ENCODE data around the gene SERINC5.

The SERINC5 gene

GRCh38 chr5:80072103-80073073, 183.5 kb downstream of the SERINC5 start:
- in situ Hi-C loops (cut with MboI; ENCODE audit: low sequenced_read_pairs), result no loop called here

GRCh38 chr5:80071510-80072021, 184.3 kb downstream of the SERINC5 start:
- in situ Hi-C loops (cut with MboI; ENCODE audit: low sequenced_read_pairs), result no loop called here

GRCh38 chr5:80070338-80071056, 185.4 kb downstream of the SERINC5 start:
- in situ Hi-C loops (cut with MboI; ENCODE audit: low sequenced_read_pairs), result no loop called here

DNA sequence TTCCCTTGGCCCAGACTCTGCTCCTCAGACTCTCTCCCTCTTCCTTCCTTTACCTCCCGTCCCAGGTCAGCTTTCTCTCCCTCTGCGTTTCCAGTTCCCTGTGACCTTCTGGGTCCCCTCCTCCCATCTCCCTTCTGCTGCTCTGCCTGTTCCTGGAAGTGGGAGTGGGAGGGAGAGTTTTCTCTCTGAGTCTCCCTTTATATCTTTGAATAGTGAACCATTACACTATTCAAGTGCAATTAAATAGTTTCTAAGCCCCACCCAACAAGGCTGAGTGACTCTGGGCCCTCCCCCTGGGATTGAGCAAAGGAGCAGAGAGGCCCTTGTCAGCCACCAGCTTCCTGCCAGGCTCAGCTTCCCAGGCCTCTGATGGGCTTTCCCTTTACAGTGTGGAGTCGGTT, 185.9 kb downstream of the SERINC5 start:
- in situ Hi-C loops (cut with MboI; ENCODE audit: low sequenced_read_pairs), result no loop called here

- in situ Hi-C loops (cut with MboI; ENCODE audit: low sequenced_read_pairs), result no loop called here
These were observed 186.5 kb downstream of the SERINC5 start for GRCh38 chr5:80069251-80069800.

- in situ Hi-C loops (cut with MboI; ENCODE audit: low sequenced_read_pairs), result no loop called here
These were observed 187.1 kb downstream of the SERINC5 start for GRCh38 chr5:80068775-80069174.

DNA sequence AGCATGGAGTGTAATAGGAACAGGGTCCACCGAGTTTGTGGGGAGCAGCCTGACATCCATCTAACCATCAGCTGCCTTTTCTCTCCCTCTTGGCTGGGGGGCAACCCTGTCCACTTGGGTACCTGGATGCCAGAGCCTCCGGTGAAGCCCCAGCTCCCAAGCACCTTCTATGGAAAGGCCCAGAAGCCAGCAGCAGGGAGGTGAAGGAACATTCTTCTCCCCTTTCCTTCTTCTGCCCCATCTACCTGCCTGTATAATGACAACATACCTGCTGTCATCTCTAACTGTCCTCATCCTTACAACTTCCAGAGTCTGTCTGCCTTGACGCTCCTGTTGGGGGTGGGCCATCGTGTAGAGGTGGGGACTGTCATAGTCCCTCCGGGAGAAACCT, 187.6 kb downstream of the SERINC5 start:
- in situ Hi-C loops (cut with MboI; ENCODE audit: low sequenced_read_pairs), result no loop called here

DNA sequence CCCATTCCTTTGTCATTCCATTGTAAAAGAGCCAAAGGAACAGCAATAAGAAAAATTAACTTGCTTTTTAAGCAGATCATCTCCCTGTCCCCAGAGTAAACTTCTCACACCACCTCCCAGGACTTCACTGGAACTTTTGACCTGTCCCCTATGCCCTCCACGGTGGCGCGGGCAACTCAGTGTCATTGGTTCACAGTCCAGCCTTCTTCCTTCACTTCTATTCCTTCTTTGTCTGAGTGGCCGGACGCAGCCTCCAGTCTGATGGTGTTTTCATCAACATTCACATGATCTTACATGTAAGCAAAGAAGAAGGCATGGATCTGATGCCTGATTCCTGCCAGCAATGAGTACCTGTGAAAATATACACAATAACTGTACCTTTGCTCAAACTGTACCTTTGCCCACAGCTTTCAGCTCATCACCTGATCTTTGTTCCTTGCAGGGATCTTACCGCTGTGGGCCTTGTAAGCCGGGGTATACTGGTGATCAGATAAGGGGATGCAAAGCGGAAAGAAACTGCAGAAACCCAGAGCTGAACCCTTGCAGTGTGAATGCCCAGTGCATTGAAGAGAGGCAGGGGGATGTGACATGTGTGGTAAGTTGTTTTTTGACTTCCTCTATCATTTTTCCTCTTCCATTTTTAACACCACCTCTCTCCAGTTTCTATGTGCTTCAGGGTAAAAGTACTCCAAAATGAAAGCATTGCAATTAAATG, 188.2 kb downstream of the SERINC5 start:
- in situ Hi-C loops (cut with MboI; ENCODE audit: low sequenced_read_pairs), result no loop called here

GRCh38 chr5:80067016-80067415, 188.8 kb downstream of the SERINC5 start:
- in situ Hi-C loops (cut with MboI; ENCODE audit: low sequenced_read_pairs), result no loop called here

GRCh38 chr5:80064124-80064523, 191.7 kb downstream of the SERINC5 start:
- in situ Hi-C loops (cut with MboI; ENCODE audit: low sequenced_read_pairs), result no loop called here

Measured in HL-60/S4 treated with phorbol 12-myristate 13-acetate at 8.2 ng/mL for 4 days and 3 days (cell line).